ENCODE results near the gene LMNB1.
"Not testable (repeated sequence)": the region's sequence is repeated elsewhere in the genome, so short reads cannot be mapped to it uniquely, and the experiment has no call there.

The LMNB1 gene

GRCh38 chr5:126836778-126837177 lies 59.8 kb downstream of the LMNB1 start:
- peaks cover 55 to 62% of the 10 kb centered on the region in 2 experiments for H3K36me3 ChIP-seq (ENCODE audit: control insufficient read depth in 2 of 2, insufficient read depth in 1 of 2, low read length in 2 of 2)
- no peak overlapping the region for H3K4me3 ChIP-seq (ENCODE audit: low read depth, low read length)
- no peaks in the 10 kb centered on the region for H3K9me3 ChIP-seq (ENCODE audit: control insufficient read depth, insufficient read depth, low read depth, low read length)
- TF ChIP-seq RBAK (tag by site-specific recombination; IDR thresholded peaks at IDR 0.05) (no peak), ZNF362 (tag by site-specific recombination; IDR thresholded peaks at IDR 0.05) (no peak), ZBTB1 (tag by site-specific recombination; IDR thresholded peaks at IDR 0.05) (no peak), ZNF624 (tag by site-specific recombination; IDR thresholded peaks at IDR 0.05) (no peak), IKZF3 (tag by site-specific recombination; IDR thresholded peaks at IDR 0.05) (no peak), ZNF354C (tag by site-specific recombination; IDR thresholded peaks at IDR 0.05; ENCODE audit: borderline replicate concordance, low read depth) (no peak), ZNF830 (tag by site-specific recombination; IDR thresholded peaks at IDR 0.05; ENCODE audit: low read depth) (no peak), ZNF114 (tag by site-specific recombination; IDR thresholded peaks at IDR 0.05) (no peak), ZNF654 (tag by site-specific recombination; IDR thresholded peaks at IDR 0.05; ENCODE audit: low read depth) (no peak), ZNF561 (tag by site-specific recombination; IDR thresholded peaks at IDR 0.05; ENCODE audit: borderline replicate concordance) (no peak), SP3 (tag by site-specific recombination; IDR thresholded peaks at IDR 0.05) (no peak), ZNF530 (tag by site-specific recombination; IDR thresholded peaks at IDR 0.05; ENCODE audit: low read depth) (no peak)
- no peak overlapping the region for H3K27ac ChIP-seq (ENCODE audit: extremely low read depth, low read depth, low read length)
- ChIA-PET CTCF (interaction anchor here (0.6 kb wide), 1 partner anchor 188 kb away, joined by 3 read pairs; no protein-coding TSS in a partner anchor), POLR2A (no interaction called here)
- no peaks in the 10 kb centered on the region for H3K4me1 ChIP-seq (ENCODE audit: control insufficient read depth, insufficient read depth, low read length)

- ChIA-PET CTCF (interaction anchor here (0.6 to 1.0 kb wide), 2 partner anchors 187 to 451 kb away, joined by 3 read pairs; no protein-coding TSS in a partner anchor), POLR2A (interaction anchor here (0.6 kb wide), 1 partner anchor 579 kb away, joined by 4 read pairs; no protein-coding TSS in a partner anchor)
- TF ChIP-seq ZNF366 (tag by site-specific recombination; conservative IDR thresholded peaks at IDR 0.05) (no peak), ZNF426 (tag by site-specific recombination; IDR thresholded peaks at IDR 0.05) (no peak), ZBTB44 (tag by site-specific recombination; IDR thresholded peaks at IDR 0.05) (no peak), TCF7L2 (IDR thresholded peaks at IDR 0.05; ENCODE audit: borderline replicate concordance, low read depth, low read length) (no peak)
Observed at GRCh38 chr5:126837242-126837641, 60.3 kb downstream of the LMNB1 start.

GRCh38 chr5:126837906-126838539 lies 61.1 kb downstream of the LMNB1 start:
- Histone ChIP-seq H3K4me1 (ENCODE audit: control insufficient read depth, insufficient read depth, low read length) (no peaks in the 10 kb centered on the region), H3K4me3 (ENCODE audit: low read depth, low read length) (no peak overlapping the region), H3K36me3 (ENCODE audit: control insufficient read depth in 2 of 2, insufficient read depth in 1 of 2, low read length in 2 of 2) (peaks cover 46 to 50% of the 10 kb centered on the region in 2 experiments), H3K27ac (ENCODE audit: extremely low read depth, low read depth, low read length) (no peak overlapping the region), H3K9me3 (ENCODE audit: control insufficient read depth, insufficient read depth, low read depth, low read length) (no peaks in the 10 kb centered on the region)
- no peak for TF ChIP-seq ZNF837 (tag by site-specific recombination; IDR thresholded peaks at IDR 0.05)
- no peak for TF ChIP-seq ZBTB1 (tag by site-specific recombination; IDR thresholded peaks at IDR 0.05)
- peak; percentile 39 for TF ChIP-seq ZNF654 (tag by site-specific recombination; IDR thresholded peaks at IDR 0.05; ENCODE audit: low read depth)
- no peak for TF ChIP-seq TCF7L2 (IDR thresholded peaks at IDR 0.05; ENCODE audit: borderline replicate concordance, low read depth, low read length)
- ChIA-PET CTCF (interaction anchor here (1.0 kb wide), 1 partner anchor 450 kb away, joined by 3 read pairs; no protein-coding TSS in a partner anchor), POLR2A (interaction anchor here (0.6 kb wide), 1 partner anchor 578 kb away, joined by 4 read pairs; no protein-coding TSS in a partner anchor)

More at GRCh38 chr5:126837242-126837641, 60.3 kb downstream of the LMNB1 start:
- no peaks in the 10 kb centered on the region for H3K4me1 ChIP-seq (ENCODE audit: control insufficient read depth, insufficient read depth, low read length)
- H3K4me3 ChIP-seq (ENCODE audit: low read depth, low read length) = no peak overlapping the region
- no peaks in the 10 kb centered on the region for H3K9me3 ChIP-seq (ENCODE audit: control insufficient read depth, insufficient read depth, low read depth, low read length)
- peaks cover 51 to 57% of the 10 kb centered on the region in 2 experiments for H3K36me3 ChIP-seq (ENCODE audit: control insufficient read depth in 2 of 2, insufficient read depth in 1 of 2, low read length in 2 of 2)
- H3K27ac ChIP-seq (ENCODE audit: extremely low read depth, low read depth, low read length) = no peak overlapping the region

GRCh38 chr5:126839407-126839806 lies 62.5 kb downstream of the LMNB1 start:
- H3K9me3 ChIP-seq (ENCODE audit: control insufficient read depth, insufficient read depth, low read depth, low read length); H3K4me1 ChIP-seq (ENCODE audit: control insufficient read depth, insufficient read depth, low read length); POLR2A ChIA-PET; H3K27ac ChIP-seq (ENCODE audit: extremely low read depth, low read depth, low read length); H3K4me3 ChIP-seq (ENCODE audit: low read depth, low read length): not testable (repeated sequence)
- H3K36me3 ChIP-seq (ENCODE audit: control insufficient read depth in 2 of 2, insufficient read depth in 1 of 2, low read length in 2 of 2) = peaks cover 34 to 36% of the 10 kb centered on the region in 2 experiments
- CTCF ChIA-PET = interaction anchor here (0.7 kb wide), 1 partner anchor 380 kb away, joined by 3 read pairs; no protein-coding TSS in a partner anchor
